ENCODE measurements around the gene CLCN6.

DNA sequence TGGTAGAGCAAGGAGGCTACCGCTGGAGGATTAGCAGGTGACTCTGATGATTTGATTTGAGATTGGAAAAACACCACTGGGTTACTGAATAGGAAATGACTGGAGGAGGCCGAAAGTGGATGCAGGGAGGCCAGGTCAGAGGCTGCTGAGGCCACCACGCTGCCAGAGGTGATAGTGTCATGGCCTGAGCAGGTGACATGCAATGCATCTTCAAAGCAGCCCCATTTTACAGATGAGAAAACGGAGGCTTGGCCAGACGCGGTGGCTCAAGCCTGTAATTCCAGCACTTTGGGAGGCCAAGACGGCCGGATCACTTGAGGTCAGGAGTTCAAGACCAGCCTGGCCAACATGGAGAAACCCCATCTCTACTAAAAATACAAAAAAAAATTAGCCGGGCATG is 31.2 kb upstream of the CLCN6 start:
- TF ChIP-seq CTCF (CRISPR knock-in tag; IDR thresholded peaks at IDR 0.05), result no peak
- TF ChIP-seq ZNF180 (CRISPR knock-in tag; IDR thresholded peaks at IDR 0.05; ENCODE audit: borderline replicate concordance, low read depth), result no peak
- TF ChIP-seq ERF (CRISPR knock-in tag; IDR thresholded peaks at IDR 0.05), result no peak
- no peak for TF ChIP-seq POLR2A (IDR thresholded peaks at IDR 0.05; ENCODE audit: insufficient read depth in 1 of 2, low read depth in 2 of 2, low read length in 2 of 2)
- TF ChIP-seq ATF2 (CRISPR knock-in tag; IDR thresholded peaks at IDR 0.05), result no peak
- TF ChIP-seq, protein P1, sequence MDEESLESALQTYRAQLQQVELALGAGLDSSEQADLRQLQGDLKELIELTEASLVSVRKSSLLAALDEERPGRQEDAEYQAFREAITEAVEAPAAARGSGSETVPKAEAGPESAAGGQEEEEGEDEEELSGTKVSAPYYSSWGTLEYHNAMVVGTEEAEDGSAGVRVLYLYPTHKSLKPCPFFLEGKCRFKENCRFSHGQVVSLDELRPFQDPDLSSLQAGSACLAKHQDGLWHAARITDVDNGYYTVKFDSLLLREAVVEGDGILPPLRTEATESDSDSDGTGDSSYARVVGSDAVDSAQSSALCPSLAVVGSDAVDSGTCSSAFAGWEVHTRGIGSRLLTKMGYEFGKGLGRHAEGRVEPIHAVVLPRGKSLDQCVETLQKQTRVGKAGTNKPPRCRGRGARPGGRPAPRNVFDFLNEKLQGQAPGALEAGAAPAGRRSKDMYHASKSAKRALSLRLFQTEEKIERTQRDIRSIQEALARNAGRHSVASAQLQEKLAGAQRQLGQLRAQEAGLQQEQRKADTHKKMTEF (CRISPR knock-in tag; IDR thresholded peaks at IDR 0.05), result no peak
- TF ChIP-seq ZFP41 (CRISPR knock-in tag; IDR thresholded peaks at IDR 0.05; ENCODE audit: borderline replicate concordance), result no peak
- TF ChIP-seq PHF8 (CRISPR knock-in tag; IDR thresholded peaks at IDR 0.05), result no peak
- TF ChIP-seq RBM39 (IDR thresholded peaks at IDR 0.05; ENCODE audit: low read depth, low read length, poor library complexity, severe bottlenecking), result no peak
- TF ChIP-seq STAT6 (CRISPR knock-in tag; IDR thresholded peaks at IDR 0.05; ENCODE audit: borderline replicate concordance), result no peak
- TF ChIP-seq IKZF4 (CRISPR knock-in tag; IDR thresholded peaks at IDR 0.05; ENCODE audit: borderline replicate concordance, low read depth, not compliant biosample characterization), result no peak
- TF ChIP-seq ARID2 (CRISPR knock-in tag; IDR thresholded peaks at IDR 0.05; ENCODE audit: borderline replicate concordance), result no peak
- TF ChIP-seq ZBTB4 (CRISPR knock-in tag; IDR thresholded peaks at IDR 0.05; ENCODE audit: borderline replicate concordance), result no peak
- TF ChIP-seq PCBP2 (optimal IDR thresholded peaks at IDR 0.05; ENCODE audit: low read depth, low read length, poor library complexity, severe bottlenecking), result no peak

All from HepG2 (cell line).